ENCODE results near the gene STK32B. TPM values are rescaled to one million over a fixed set of nuclear protein-coding genes. Genes with fewer than 3 reads are reported as not detected.

The STK32B gene
- total RNA-seq, 4 donors from 2014 or later: 1.6 to 3.4 (median 1.9) TPM

GRCh38 chr4:5399124-5399523, 347.8 kb downstream of the STK32B start:
- intact Hi-C loops (cut with DNase I; ENCODE audit: low total_unique reads): no loop called here
- no peak for DNase-seq (ENCODE audit: low spot score in 2 of 2)
- WGBS, 2 donors: 79 to 86% methylated on average over 4 of the region's 4 CpGs
- no peak overlapping the region for H3K4me3 ChIP-seq (ENCODE audit: low read depth, poor library complexity, severe bottlenecking)
- no peak for TF ChIP-seq CTCF (IDR thresholded peaks at IDR 0.05)
- no peak for TF ChIP-seq POLR2A (IDR thresholded peaks at IDR 0.05)

GRCh38 chr4:5399790-5400421, 348.6 kb downstream of the STK32B start:
- no peak overlapping the region for H3K4me3 ChIP-seq (ENCODE audit: low read depth, poor library complexity, severe bottlenecking)
- 62 to 68% methylated on average over 8 of the region's 8 CpGs for WGBS, 2 donors
- intact Hi-C loops (cut with DNase I; ENCODE audit: low total_unique reads): no loop called here
- TF ChIP-seq POLR2A (IDR thresholded peaks at IDR 0.05): no peak
- TF ChIP-seq CTCF (IDR thresholded peaks at IDR 0.05): no peak
- DNase-seq (ENCODE audit: low spot score in 2 of 2): no peak

GRCh38 chr4:5403746-5404497, 352.6 kb downstream of the STK32B start:
- intact Hi-C loops (cut with DNase I; ENCODE audit: low total_unique reads): no loop called here
- DNase-seq (ENCODE audit: low spot score in 2 of 2): peak in 1 of 2 donors; percentile 40
- H3K4me3 ChIP-seq (ENCODE audit: low read depth, poor library complexity, severe bottlenecking): no peak overlapping the region
- no peak for TF ChIP-seq POLR2A (IDR thresholded peaks at IDR 0.05)
- TF ChIP-seq CTCF (IDR thresholded peaks at IDR 0.05): no peak
- 84 to 87% methylated on average over 7 of the region's 7 CpGs for WGBS, 2 donors

- no peak overlapping the region for H3K4me3 ChIP-seq (ENCODE audit: low read depth, poor library complexity, severe bottlenecking)
- 48 to 59% methylated on average over 2 of the region's 2 CpGs for WGBS, 2 donors
- DNase-seq (ENCODE audit: low spot score in 2 of 2): no peak
- intact Hi-C loops (cut with DNase I; ENCODE audit: low total_unique reads): no loop called here
- TF ChIP-seq CTCF (IDR thresholded peaks at IDR 0.05) (no peak), POLR2A (IDR thresholded peaks at IDR 0.05) (no peak)
Measured at GRCh38 chr4:5409237-5409636, 358.0 kb downstream of the STK32B start.

GRCh38 chr4:5409972-5410618, 358.8 kb downstream of the STK32B start:
- DNase-seq (ENCODE audit: low spot score in 2 of 2): no peak
- intact Hi-C loops (cut with DNase I; ENCODE audit: low total_unique reads): no loop called here
- no peak overlapping the region for H3K4me3 ChIP-seq (ENCODE audit: low read depth, poor library complexity, severe bottlenecking)
- WGBS, 2 donors: 64 to 77% methylated on average over 6 of the region's 6 CpGs
- TF ChIP-seq CTCF (IDR thresholded peaks at IDR 0.05) (no peak), POLR2A (IDR thresholded peaks at IDR 0.05) (no peak)

All from lower leg skin (tissue), 4 donors.